Hepatocyte (in vitro differentiated cells): ENCODE results near the gene SEMA4C. TPM values are rescaled to one million over a fixed set of nuclear protein-coding genes. Genes with fewer than 3 reads are reported as not detected.
"Not testable (repeated sequence)": the region's sequence is repeated elsewhere in the genome, so short reads cannot be mapped to it uniquely, and the experiment has no call there.

ENCODE experiments used
- DNase-seq: peaks from one replicate; pipeline ENCODE4 v3.0.0-alpha.2; 2016; ENCODE audit warnings: low spot score
- H2AFZ ChIP-seq: fragments of 200-600 bp; sonication (generic); 2 replicates; pipeline ENCODE4 v1.6.0; 2016; ENCODE audit warnings: antibody characterized with exemption, mild to moderate bottlenecking
- H3K27ac ChIP-seq: fragments of 200-600 bp; sonication (generic); 2 replicates; pipeline ENCODE4 v1.5.1; 2016; ENCODE audit warnings: mild to moderate bottlenecking
- H3K27me3 ChIP-seq: fragments of 200-600 bp; sonication (generic); 2 replicates; pipeline ENCODE4 v1.6.1; 2016
- H3K36me3 ChIP-seq: fragments of 200-600 bp; sonication (generic); replicated peaks from 2 replicates; pipeline ENCODE4 v1.5.1; 2016; ENCODE audit warnings: low read depth; ENCODE audit not compliant: insufficient read depth
- H3K4me1 ChIP-seq: fragments of 200-600 bp; sonication (generic); 2 replicates; pipeline ENCODE4 v1.5.1; 2016; ENCODE audit warnings: mild to moderate bottlenecking, moderate library complexity; ENCODE audit not compliant: insufficient read depth
- H3K4me2 ChIP-seq: fragments of 200-600 bp; sonication (generic); 2 replicates; pipeline ENCODE4 v1.6.0; 2016
- H3K4me3 ChIP-seq: fragments of 200-600 bp; sonication (generic); 2 replicates; pipeline ENCODE4 v1.5.1; 2016; ENCODE audit warnings: mild to moderate bottlenecking
- H3K79me2 ChIP-seq: fragments of 200-600 bp; sonication (generic); 2 replicates; pipeline ENCODE4 v1.6.0; 2017; ENCODE audit warnings: mild to moderate bottlenecking
- H3K9me2 ChIP-seq: fragments of 200-600 bp; sonication (generic); replicated peaks from 2 replicates; pipeline ENCODE4 v1.6.0; 2017; ENCODE audit warnings: mild to moderate bottlenecking; ENCODE audit not compliant: insufficient read depth
- H3K9me3 ChIP-seq: fragments of 200-600 bp; sonication (generic); 2 replicates; pipeline ENCODE4 v1.5.1; 2016; ENCODE audit warnings: low read depth, mild to moderate bottlenecking
- H4K20me1 ChIP-seq: fragments of 200-600 bp; sonication (generic); 2 replicates; pipeline ENCODE4 v1.6.0; 2016; ENCODE audit warnings: mild to moderate bottlenecking; ENCODE audit not compliant: insufficient read depth, poor library complexity, severe bottlenecking
- CTCF ChIP-seq: fragments of 200-600 bp; sonication (generic); IDR thresholded peaks from 2 replicates; pipeline ENCODE4 v1.5.1; 2016; ENCODE audit warnings: antibody characterized with exemption, mild to moderate bottlenecking; ENCODE audit not compliant: poor library complexity
- EZH2 ChIP-seq: fragments of 200-600 bp; sonication (generic); IDR thresholded peaks from 2 replicates; pipeline ENCODE4 v1.6.1; 2016; ENCODE audit warnings: antibody characterized with exemption, mild to moderate bottlenecking, borderline replicate concordance
- EZH2phosphoT487 ChIP-seq: fragments of 200-600 bp; sonication (generic); IDR thresholded peaks from one replicate; pipeline ENCODE4 v1.6.1; 2018; ENCODE audit warnings: antibody characterized with exemption, mild to moderate bottlenecking, low read depth, moderate library complexity; ENCODE audit not compliant: unreplicated experiment, severe bottlenecking
- WGBS: methylation state at CpG from one replicate; pipeline ENCODE4 v1.1.6; 2016; ENCODE audit warnings: low lambda C conversion rate; ENCODE audit errors: missing lambda C conversion rate; 5-methylcytosine and 5-hydroxymethylcytosine counted together
- polyA plus RNA-seq: library from polyadenylated mRNA; unstranded; fragments of >200 nt; fragmentation: Nextera tagmentation; extraction: Ambion mirVana; gene quantifications from 2 replicates; pipeline ENCODE4 v1.2.1, GENCODE V29; 2016
- total RNA-seq: library from RNA; depleted of rRNA; stranded (reverse); fragments of >200 nt; gene quantifications from 2 replicates; pipeline ENCODE4 v1.2.3, GENCODE V29; 2014

The SEMA4C gene
- total and polyA plus RNA-seq, 2 experiments from 2014 or later, result 28.6 to 37.5 TPM

- H3K27ac ChIP-seq, result no peak overlapping the region
- H4K20me1 ChIP-seq, result peaks cover 57% of the 10 kb centered on the region
Observed at GRCh38 chr2:96864343-96865091, 5.4 kb downstream of the SEMA4C start.

GRCh38 chr2:96863575-96864342 is 6.1 kb downstream of the SEMA4C start:
- no peak for DNase-seq
- no peak overlapping the region for H3K4me2 ChIP-seq
- H3K9me2 ChIP-seq, result no peaks in the 10 kb centered on the region
- no peaks in the 10 kb centered on the region for H3K9me3 ChIP-seq
- H4K20me1 ChIP-seq, result peaks cover 57% of the 10 kb centered on the region
- no peak overlapping the region for H2AFZ ChIP-seq
- TF ChIP-seq EZH2phosphoT487 (no peak), CTCF (no peak), EZH2 (no peak)
- WGBS, result 98% methylated on average over 18 of the region's 19 CpGs
- peaks cover 38% of the 10 kb centered on the region for H3K4me1 ChIP-seq
- H3K4me3 ChIP-seq, result no peak overlapping the region
- H3K27me3 ChIP-seq, result no peaks in the 10 kb centered on the region
- no peak overlapping the region for H3K27ac ChIP-seq
- H3K79me2 ChIP-seq, result peaks cover 54% of the 10 kb centered on the region
- no peaks in the 10 kb centered on the region for H3K36me3 ChIP-seq

More at GRCh38 chr2:96864343-96865091, 5.4 kb downstream of the SEMA4C start:
- H3K36me3 ChIP-seq, result no peaks in the 10 kb centered on the region
- peaks cover 30% of the 10 kb centered on the region for H3K4me1 ChIP-seq
- H3K4me3 ChIP-seq, result no peak overlapping the region
- no peaks in the 10 kb centered on the region for H3K9me3 ChIP-seq
- H3K79me2 ChIP-seq, result peaks cover 62% of the 10 kb centered on the region
- H3K27me3 ChIP-seq, result no peaks in the 10 kb centered on the region
- TF ChIP-seq CTCF (no peak), EZH2 (no peak), EZH2phosphoT487 (no peak)
- H2AFZ ChIP-seq, result no peak overlapping the region
- no peak overlapping the region for H3K4me2 ChIP-seq
- no peak for DNase-seq
- no peaks in the 10 kb centered on the region for H3K9me2 ChIP-seq
- WGBS, result 95% methylated on average over 25 of the region's 25 CpGs

GRCh38 chr2:96863056-96863455 is 6.8 kb downstream of the SEMA4C start:
- peaks cover 41% of the 10 kb centered on the region for H3K4me1 ChIP-seq
- 97% methylated on average over 4 of the region's 4 CpGs for WGBS
- H3K36me3 ChIP-seq, result not testable (repeated sequence)

GRCh38 chr2:96861074-96861473 is 8.8 kb downstream of the SEMA4C start:
- DNase-seq, result no peak
- peaks cover 40% of the 10 kb centered on the region for H3K79me2 ChIP-seq
- no peaks in the 10 kb centered on the region for H3K36me3 ChIP-seq
- no peak overlapping the region for H3K4me2 ChIP-seq
- H3K27me3 ChIP-seq, result no peaks in the 10 kb centered on the region
- no peak overlapping the region for H3K4me3 ChIP-seq
- no peak overlapping the region for H3K27ac ChIP-seq
- 99% methylated on average over 17 of the region's 17 CpGs for WGBS
- no peaks in the 10 kb centered on the region for H3K9me2 ChIP-seq
- H2AFZ ChIP-seq, result no peak overlapping the region
- peaks cover 34% of the 10 kb centered on the region for H3K4me1 ChIP-seq
- peaks cover 37% of the 10 kb centered on the region for H4K20me1 ChIP-seq
- no peaks in the 10 kb centered on the region for H3K9me3 ChIP-seq
- TF ChIP-seq EZH2phosphoT487, result no peak
- TF ChIP-seq CTCF, result no peak
- no peak for TF ChIP-seq EZH2

More at GRCh38 chr2:96863056-96863455, 6.8 kb downstream of the SEMA4C start:
- not testable (repeated sequence) for H3K27me3 ChIP-seq, DNase-seq, H2AFZ ChIP-seq, H3K4me3 ChIP-seq, H3K9me3 ChIP-seq, H3K4me2 ChIP-seq, H3K9me2 ChIP-seq
- H3K79me2 ChIP-seq, result peaks cover 47% of the 10 kb centered on the region
- peak overlapping the region; percentile 12 for H3K27ac ChIP-seq
- H4K20me1 ChIP-seq, result peaks cover 54% of the 10 kb centered on the region
